Measurements from ENCODE around the gene YTHDF1.

The YTHDF1 gene

GRCh38 chr20:63183422-63184146 is 32.3 kb downstream of the YTHDF1 start:
- DNase-seq = no peak

DNA sequence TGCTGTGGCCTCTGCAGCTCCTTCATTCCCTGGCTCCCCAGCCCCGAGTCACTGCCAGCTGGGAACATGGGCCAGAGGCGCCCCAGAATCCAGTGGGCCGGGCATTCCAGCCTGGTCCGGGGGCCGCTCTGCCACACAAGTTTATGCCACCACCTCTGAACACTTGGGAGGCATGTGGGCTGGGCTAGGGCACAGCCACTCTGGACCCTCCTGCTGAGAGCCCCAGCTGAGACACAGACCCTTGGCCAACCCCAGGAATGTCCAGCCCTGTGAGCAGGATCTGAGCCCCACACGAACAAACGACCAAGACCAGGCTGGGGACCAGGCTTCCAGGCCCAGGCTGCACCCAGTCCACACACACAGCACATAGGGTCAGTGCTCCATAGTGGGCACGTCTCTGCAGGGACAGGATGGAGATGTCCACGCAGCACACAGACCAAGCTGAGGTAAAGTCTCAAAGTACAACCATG is 33.0 kb downstream of the YTHDF1 start:
- no peak for DNase-seq

GRCh38 chr20:63182425-63182824 is 33.5 kb downstream of the YTHDF1 start:
- DNase-seq = no peak

DNA sequence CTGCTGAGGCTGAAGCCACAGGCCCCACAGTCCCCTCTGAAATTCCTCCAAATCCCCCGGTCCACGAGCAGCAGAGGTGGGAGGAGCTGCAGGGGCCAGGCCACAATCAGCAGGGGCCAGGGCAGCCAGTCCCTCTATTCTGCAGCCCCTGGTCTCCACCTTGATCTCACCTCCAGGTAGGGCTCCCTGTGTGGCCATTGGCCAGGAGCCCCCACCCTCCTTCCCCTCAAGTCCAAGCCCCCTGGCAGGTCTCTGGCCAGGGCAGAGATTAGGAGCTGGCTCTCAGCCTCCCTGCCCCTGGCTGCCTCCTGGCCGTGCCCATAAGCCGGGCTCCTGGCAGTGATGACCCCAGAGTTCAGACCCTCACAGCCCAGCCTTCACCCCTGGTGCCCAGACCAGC is 34.7 kb downstream of the YTHDF1 start:
- DNase-seq = no peak

- no peak for DNase-seq
These were observed 35.3 kb downstream of the YTHDF1 start for GRCh38 chr20:63180569-63181185.

- no peak for DNase-seq
These were observed 36.0 kb downstream of the YTHDF1 start for GRCh38 chr20:63179687-63180568.

- no peak for DNase-seq
These were observed 36.8 kb downstream of the YTHDF1 start for GRCh38 chr20:63178889-63179686.

- DNase-seq = no peak
These were observed 37.5 kb downstream of the YTHDF1 start for GRCh38 chr20:63178446-63178820.

- DNase-seq = no peak
These were observed 38.0 kb downstream of the YTHDF1 start for GRCh38 chr20:63177785-63178445.

GRCh38 chr20:63177134-63177784 is 38.7 kb downstream of the YTHDF1 start:
- DNase-seq = no peak

GRCh38 chr20:63176427-63177133 is 39.4 kb downstream of the YTHDF1 start:
- DNase-seq = no peak

DNA sequence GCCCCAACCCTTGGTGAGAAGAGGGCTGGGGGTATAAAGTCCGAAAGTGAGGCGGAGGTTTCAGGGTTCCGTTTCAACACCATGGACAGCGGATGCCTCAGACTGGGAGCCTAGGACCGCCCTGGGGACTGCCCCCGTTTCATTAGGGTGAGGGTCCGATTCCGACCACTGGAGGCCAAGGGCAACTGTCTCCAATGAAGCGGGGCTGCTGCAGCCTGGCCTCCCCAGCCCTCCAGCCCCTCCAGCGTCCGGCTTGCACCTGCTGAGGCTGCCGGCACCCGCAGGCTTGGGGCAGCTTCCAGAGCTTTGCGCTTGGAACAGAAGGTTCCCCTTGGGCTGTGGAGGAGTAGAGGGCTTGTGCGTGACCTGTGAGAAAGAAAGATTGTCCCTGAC is 39.9 kb downstream of the YTHDF1 start:
- no peak for DNase-seq

DNA sequence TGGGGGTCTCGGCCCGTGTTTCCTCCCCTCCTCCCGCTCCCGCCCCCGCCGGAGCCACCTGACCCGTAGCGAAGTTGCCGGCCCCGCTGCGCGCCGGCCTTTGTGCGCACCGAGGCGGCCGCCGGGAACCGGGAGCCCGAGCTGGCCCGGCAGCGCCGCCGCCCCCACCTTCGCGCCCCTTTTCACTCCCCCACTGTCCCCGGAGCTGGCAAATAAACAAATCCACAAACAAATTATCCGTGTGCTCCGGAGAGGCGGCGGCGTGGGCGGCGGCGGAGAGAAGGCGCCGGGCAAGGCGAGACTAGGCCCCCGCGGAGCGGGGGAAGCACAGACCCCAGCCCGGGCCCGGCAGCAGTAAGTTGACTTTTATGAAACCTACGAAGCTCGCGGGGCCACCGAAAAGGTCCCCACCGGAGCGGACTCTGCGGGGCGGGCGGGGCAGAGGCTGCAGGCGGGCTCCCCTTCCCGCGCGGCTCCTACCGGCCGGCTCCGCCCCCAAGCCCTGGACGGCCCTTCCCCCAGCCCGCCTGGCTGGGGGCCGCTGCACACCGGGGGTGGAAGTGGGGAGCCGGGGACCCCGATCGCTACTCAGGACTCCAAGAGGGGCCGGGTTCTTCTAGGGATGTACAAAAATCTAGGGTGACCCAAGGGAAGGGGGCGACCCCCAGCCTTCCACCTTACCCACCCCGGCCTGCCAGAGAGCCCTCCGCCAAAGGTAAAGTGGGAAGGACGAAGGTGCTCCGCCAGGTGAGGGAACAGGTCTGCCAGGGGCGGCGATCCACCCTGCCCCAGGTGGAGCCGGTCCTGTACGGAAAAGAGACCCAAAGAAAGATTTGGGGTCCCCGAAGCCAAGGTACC is 40.7 kb downstream of the YTHDF1 start:
- DNase-seq = no peak

DNA sequence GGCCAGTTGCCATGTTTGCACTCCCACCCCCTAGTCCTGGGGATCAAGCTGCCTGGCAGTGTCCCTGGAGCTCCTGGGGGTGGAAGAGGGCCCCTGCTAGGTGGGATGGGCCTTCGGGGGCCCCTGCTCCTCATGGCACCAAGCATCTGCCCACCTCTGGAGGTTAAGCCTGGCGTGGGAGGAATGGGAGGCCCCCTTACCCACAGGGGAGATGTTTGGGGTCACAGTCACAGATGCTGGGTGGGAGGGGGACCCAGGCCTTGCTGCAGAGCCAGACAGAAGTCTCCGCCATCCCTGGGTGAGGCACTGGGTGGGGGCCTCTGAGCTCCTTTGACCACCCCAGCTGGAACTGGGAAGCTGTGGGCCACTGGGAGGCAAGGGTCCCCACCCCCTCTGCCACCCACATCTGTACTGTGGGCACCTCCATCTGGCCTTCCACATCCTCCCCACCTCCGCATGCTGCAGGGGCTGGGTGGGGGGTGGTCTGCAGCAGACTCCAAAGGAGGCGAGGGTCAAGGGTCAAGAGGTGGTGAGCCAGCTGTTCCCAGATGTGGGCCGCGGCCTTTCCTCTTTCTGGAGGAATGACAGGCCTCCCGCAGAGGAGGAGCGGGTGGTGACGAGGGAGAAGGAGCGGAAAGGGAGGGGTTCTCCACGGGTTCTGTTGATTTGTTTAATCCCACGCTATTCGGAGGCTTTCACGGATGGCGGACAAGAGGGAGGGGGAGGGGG is 41.5 kb downstream of the YTHDF1 start:
- no peak for DNase-seq

- DNase-seq = no peak
These were observed 42.3 kb downstream of the YTHDF1 start for GRCh38 chr20:63173552-63174191.

DNA sequence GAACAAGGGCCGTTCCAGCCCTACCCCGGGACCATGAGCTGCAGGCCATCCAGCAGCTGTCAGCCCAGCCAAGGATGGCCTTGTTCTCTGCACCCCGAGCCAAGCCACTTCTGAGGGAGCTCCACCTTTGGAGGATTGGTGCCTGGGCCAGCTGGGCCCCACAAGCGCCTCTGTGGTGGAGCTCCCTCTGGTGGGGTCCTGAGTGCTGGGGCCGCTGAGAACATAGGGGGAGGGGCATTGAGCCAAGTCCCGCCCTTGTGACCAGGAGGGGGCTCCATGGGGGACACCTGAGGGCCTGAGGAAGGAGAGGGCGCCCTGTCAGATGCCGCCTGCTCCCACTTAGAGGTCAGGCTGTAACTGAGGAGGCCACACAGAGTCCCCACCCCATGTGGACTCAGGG is 43.2 kb downstream of the YTHDF1 start:
- DNase-seq = no peak

GRCh38 chr20:63171991-63172390 is 43.9 kb downstream of the YTHDF1 start:
- no peak for DNase-seq

- DNase-seq = no peak
These were observed 46.2 kb downstream of the YTHDF1 start for GRCh38 chr20:63169681-63170080.

GRCh38 chr20:63168861-63169260 is 47.1 kb downstream of the YTHDF1 start:
- no peak for DNase-seq

Measured in NCI-H187 treated with DMSO at 0.1 percent for 48 hours (cell line).